Hematopoietic multipotent progenitor cell treated with erythropoietin and hydrocortisone succinate and interleukin-3 and kit ligand, for 6 days (in vitro differentiated cells): ENCODE measurements around the gene GSTO2.

Experiments used
- DNase-seq: peaks from one replicate; pipeline ENCODE4 v3.0.0-alpha.2; 2015

The GSTO2 gene

DNA sequence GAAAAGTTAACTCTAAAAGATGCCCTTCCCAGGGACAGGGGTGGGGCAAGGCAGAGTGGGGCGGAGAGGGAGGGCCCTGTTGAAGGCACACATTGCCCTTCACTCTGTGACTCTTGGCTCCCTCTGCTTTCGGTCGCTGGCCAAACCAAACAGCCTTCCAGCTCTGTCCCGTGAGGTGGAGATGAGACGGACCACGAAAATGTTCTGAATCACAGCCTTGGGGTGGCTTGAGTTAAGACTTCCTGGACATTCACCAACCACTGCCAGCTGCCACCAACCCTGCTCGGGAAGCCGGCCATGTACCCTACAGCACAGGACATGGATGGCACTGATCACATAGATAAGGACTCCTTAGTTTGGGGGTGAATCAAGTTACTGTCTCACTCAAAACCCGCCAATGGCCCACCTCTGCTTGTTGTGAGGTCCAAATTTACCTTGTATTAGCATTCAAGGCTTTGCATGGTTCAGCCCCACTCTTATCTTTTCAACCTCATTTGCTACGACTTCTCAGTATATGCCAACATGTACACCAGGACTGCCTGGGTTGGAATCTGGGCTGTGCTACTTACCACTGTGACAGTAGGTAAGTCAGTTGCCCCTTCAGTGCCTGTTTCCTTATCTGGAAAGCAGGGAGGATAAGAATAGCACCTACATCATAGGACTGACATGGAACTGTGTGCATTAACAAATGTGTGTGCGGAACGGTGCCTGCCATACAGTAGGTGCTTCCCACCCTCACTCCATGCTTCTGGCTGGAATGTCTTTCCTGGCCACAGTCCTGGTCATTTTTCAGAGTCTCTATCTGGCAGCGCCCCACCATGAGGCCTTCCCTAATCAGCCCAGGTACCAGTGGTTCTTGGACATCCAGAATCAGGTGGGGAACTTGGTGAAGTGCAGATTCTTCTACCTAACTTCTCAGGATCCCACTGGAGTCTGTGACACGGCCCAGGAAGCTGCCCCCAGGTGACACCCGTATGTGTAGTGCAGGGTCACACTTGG is 41.3 kb downstream of the GSTO2 start:
- DNase-seq: peak; percentile 42

DNA sequence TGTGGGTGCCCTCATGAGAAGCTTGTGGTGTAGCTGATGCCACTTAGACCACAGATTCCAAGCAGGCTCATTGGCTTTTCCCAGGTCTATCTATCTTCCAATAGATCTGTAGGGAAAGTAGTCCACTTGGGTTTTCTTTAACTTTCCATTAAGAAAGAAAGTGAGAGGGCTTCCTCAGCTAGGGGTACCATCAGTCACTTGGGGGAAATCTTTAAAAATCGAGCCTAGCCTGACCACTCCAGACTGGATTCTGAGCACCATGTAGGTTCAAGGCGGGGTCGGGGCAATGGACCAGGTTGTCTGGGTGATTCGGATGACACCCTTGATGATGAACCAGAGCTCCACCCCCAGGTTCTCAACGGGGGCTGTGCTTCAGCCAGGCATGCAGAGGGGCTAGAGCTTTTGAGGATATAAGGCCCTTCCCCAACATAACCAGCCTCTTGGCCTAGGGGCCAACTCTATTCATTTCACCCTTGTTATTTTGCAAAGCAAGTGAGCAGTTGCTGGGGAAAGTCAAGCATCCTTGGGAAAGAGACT is 42.3 kb downstream of the GSTO2 start:
- DNase-seq: no peak

DNA sequence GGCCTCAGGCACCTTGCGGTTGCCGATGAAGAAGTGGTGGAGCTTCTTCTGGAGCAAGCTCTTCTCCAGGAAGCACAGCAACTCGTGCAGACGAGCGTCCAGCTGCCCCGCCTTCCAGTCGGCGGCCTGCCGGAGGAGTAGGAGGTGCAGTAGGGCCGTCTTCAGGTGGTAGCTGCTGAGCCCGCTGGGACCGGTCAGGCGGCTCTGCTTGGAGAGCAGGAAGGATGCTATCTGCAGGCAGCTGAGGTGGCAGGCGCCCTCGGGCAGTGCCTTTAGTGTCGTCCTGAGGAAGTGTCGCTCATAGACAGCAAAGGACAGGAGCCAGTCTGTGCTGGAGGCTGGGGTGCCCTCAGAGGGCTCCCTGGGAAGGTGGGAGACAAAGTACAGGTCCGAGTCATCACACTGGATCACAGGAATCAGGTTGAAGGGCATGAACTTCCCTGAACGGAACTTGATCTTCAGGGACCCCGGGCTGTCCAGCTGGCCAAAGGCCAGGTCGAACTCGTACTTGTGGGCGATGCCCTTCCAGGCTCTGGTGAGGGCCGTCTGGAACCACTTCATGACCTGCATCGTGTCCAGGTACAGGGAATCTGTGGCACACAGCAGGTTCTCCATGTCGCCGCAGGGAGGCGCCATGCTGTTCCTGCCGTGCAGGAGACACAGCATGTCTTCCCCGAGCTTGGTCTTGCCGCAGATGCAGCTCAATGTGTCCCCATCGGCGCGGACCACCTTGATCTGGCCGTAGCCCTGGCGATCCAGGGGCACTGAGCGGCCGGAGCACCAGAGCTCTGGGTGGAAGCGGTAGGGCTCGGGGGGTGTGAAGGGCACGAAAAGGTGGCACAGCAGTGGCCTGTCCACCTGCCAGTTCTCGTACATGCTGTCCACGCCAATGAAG is 45.9 kb downstream of the GSTO2 start:
- no peak for DNase-seq

DNA sequence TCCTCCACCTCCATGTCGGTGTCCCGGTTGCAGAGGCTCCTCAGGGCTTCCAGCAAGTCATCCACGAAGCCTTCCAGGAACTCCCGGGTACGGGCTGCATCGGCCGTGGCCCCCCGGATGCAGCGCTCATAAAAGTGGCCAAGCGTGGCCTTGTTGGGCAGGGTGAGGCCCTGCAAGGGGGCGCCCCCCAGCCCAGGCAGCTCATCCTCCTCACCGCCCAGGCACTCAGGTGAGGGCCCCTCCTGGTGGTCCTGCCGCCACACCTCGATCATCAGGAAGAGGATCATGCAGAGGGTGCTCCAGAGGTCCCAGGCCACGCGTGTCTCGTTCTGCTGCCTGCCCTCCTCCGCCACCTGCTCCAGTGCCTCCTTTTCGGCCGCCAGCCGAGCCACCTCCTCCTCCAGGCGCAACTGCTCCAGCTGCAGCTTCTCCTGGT is 46.5 kb downstream of the GSTO2 start:
- no peak for DNase-seq

DNA sequence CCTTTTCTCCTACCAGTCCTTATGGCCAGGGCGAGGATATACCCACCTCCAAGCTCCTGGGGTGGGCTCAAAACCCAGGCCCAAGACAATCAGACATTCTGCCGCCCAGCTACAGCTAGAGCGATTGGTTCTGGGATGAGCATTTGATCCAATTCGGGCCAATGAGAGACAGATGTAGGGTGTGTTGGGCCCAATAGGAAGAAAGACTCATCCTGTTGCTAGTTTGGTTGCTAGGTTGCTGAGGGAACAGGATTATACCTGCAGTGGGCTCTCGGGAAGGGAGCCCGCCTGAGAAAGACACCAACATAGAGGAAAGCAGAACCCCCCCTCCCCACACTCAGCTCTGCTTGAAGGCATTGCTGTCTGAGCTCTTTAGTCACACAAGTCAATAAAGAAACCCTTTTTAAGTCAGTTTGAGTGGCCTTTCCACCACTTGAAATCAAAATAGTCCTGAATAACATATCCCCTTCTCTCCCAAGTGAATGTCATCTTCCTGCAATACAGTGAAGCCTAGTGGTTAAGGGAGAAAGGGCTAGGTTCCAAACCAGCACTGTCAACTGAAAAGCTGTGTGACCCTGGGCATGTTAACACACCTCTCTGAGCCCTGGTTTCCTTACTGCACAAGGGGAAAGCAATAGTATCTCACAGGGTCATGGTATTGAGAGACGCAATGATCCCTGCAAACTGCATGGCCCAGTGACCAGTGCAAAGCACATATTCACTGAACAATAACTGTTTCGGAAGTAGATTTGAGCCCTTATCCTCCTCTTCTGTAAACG is 47.5 kb downstream of the GSTO2 start:
- DNase-seq: no peak

DNA sequence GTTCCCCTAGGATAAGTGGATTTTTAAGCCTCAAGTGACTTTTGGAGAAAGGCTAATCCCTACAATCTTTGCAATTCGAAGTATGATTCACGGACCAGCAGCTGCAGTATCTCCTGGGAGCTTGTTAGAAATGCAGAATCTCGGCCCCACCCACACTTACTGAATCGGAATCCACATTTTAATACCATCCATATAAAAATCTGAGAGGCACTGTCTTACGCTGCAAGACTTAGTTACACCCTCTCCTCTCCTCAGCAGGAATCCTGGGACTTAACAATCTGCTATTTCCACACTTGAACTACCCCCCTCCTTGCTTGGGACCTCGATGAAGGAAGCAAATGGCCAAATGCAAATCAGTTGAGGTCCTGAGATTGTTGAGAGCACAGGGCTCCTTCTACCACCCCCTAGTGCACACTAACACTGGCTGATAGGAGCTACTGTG is 48.3 kb downstream of the GSTO2 start:
- DNase-seq: no peak

DNA sequence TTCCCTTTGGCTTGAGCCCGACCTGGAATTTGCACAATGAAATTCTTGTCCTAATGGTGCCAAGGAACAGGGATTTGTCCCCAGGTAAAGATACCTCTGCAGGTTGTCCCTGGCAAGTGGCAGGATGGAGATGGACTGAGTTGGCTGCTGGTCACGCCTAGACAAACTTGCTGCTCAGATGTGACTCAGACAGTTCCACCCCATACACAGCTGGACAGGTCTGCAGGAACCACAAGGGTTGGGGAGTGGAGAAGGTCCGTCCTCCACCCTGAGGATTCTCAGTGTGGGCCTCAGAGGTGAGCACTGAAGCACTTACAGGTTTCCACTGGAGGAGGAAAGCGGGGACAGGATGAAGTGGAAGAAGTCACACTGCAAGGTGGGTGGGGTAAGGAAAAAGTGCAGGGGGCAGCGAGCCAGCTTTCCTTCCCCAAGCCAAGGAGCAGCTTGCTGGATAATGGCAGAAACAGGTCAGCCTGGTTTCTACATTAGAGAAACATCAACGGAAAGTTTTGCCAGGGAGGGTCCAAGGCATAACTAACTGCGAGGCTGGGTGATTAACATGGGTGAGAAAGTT is 48.8 kb downstream of the GSTO2 start:
- no peak for DNase-seq

DNA sequence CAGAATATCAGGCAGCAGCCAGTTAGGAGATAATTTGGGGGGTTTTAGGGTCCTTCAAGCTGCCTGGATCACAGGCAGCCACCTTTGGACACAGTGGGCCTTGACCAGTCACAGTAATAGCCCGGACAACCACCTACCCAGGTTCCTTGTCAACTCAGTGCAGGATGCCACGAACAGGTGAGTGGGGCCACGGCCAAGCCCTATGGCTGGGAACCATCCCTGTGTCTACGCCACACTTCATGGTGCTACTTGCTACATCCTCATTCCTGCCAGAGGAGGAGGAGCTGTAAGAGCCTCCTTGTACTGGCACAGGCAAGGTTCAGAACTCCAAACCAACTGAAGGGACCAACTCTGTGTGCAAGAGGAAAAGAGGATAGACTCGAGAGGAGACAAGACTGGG is 49.3 kb downstream of the GSTO2 start:
- DNase-seq: no peak

DNA sequence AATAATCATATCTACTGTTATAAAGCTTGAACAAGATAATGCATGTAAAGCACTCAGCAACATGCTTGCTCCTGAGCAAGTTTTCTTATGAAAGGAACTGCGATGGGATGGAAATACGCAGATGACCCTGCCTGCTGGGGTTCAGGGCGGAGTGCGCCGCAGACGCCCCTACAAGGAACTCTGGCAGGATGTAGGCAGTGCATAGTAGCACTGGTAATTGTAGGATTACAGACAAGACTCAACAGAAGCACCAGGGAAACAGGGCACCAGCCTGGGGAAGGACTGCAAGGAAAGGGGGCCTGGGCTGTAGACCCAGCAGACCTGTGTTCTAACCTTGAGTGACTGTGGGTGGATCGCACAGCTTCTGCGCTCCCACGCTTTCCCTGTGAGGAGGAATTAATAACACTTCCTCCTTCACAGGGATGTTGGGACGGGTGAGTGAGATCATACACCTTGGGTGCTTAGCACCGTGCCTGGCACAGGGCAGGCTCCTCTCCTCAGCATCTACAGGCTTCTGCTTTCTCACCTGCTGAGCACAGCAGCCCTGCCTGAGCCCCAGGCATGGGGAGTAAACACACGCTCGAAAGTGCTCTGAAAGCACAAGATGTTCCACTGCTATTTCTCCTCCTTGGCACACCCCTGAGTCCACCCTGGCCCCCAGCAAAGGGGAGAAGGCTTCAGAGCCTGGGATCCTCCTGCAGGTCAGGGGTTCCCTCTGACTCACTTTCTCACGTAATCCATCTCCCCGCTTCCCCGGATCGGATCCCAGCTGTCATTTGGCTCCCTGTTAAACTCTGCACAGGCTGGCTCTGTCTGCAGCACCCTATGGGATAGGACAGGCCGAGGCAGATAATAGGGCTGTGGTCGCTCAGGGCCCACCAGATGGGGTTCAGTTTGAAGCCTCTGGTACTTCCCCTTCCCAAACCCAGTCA is 50.1 kb downstream of the GSTO2 start:
- DNase-seq: no peak

DNA sequence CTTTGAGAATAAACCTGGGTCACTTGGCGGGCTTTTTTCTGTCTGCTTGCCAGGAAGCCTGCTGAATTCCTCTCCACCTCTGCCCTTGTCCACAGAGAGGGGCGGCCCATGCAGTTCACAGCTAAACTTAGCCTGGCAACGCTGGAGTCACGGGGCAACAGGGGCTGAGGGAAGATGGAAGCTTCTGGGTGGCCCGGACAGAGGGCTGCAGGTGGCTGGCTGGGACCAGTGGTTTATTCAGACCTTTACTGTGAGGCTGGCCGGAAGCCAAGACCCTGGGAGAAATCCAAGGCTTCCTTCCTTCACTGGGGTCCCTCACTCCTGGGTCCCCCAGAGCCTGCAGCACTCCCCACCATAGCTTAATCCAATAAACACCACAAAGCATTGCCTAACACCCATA is 52.2 kb downstream of the GSTO2 start:
- DNase-seq: no peak

DNA sequence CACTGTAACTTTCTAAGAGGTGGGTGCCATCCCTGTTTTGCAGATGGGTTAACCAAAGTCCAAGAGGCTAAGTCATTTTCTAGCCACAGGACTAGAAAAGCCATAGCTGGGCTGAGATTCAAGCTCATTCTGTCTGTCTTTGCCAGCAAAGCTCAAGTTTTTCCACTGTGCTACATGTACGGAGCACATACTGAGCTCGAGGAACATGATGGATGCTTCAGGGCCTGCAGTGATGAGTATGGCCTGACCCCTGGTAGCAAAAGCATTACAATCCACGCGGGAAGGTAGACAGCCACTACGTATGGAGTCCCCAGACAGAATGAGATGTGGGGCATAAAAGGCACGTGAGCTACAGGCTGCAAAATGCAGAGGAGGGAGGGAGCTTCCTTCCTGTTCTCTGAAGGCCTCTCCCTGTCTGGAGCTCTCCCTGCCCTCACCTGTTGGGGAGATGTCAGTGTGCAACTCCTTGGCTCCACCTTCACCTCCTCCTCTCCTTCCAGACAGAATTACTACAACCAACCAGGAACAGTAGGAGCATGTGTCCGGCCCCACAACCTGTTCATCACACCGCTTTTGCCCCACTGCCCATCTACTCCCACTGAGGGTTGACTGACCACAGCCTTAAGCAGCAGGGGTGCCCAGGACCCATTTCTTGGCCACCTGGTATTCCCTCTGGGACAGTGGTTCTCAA is 52.9 kb downstream of the GSTO2 start:
- DNase-seq: no peak

DNA sequence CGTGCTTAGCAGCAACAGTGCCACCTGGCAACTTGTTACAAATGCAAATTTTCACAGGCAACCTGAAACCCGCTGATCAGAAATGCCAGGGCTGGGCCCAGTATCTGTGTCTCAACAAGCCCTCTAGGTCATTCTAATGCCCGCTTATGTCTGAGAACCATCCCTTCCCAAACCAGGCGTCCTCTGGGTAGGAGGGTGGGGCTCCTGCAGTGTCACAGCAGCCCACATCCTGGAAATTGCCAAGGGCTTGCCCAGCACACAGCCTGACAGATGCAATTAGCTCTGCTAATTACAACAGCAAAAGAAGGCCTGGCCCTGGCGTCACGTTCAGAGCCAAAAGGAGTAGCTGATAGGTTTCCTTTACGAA is 53.4 kb downstream of the GSTO2 start:
- no peak for DNase-seq

DNA sequence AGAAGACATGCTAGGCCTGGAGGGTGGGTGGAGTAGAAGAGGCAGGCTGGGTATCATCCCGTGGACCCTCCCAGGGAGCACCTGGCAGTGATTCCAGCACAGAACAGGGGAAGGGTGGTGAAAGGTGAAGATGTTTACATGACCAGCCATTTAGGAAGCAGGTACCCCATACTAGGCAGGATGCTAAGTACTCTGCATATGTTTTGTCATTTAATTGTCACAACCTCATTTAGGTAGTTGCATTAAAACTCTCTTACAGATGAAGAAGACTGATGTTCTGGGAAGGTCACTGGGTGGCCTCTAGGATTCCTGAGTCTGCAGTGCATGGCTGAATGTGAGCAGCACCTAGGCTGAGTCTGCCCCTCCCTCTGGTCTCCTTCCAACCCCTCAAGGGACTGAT is 54.1 kb downstream of the GSTO2 start:
- no peak for DNase-seq

DNA sequence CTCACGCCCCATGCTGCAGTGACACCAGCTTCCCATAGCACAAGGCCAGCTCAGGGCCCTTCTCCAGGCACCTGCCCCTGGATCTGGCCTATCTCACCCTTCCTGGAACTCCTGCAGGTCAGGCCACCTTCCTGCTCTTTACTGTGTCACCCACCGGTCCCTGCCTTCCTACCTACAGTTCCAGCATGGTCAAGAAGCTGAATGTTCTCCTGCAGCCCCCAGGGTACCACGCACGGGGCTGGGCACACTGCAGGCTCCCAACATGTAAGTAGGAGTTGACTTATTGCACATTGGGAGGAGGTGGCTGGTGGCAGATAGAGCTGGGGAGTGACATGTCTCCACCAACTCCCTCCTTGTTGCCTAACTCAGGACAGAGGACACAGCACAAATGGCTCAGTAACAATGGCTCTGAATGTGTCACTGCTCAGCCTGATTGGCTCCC is 54.8 kb downstream of the GSTO2 start:
- DNase-seq: no peak

DNA sequence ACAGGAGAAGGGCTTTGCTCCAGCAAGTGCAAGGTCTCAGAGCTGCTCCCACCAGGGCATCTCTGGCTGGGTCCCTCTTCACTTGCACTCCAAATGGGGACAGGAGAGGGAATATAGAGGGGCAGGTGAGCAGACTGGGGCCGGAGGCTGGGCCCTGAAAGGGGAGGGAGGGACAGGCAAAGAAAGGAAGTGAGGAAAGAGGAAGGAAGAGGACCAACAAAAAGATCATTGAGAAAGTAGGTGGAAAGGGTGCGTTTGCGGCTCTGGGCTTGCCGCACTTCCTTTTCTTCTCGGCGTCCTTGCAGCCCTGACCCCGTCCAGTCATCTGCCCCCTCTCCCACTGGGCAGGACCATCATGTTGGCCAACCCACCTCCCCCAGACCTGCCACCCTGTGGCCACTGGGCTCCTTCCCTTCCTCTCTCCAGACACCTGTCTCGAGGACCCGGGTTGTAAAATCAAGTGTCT is 55.3 kb downstream of the GSTO2 start:
- DNase-seq: peak; percentile 57

DNA sequence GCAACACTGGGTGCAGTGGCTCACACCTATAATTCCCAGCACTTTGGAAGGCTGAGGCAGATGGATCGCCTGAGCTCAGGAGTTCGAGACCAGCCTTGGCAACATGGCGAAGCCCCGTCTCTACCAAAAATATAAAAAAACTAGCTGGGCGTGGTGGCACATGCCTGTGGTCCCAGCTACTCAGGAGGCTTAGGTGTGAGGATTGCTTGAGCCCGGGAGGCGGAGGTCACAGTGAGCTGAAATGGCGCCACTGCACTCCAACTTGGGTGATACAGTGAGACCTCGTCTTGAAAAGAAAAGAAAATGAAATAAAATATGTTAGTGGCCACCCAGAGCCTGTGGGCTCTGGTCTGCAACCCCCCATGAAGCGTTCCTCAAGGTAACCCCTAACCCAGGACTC is 55.9 kb downstream of the GSTO2 start:
- no peak for DNase-seq

DNA sequence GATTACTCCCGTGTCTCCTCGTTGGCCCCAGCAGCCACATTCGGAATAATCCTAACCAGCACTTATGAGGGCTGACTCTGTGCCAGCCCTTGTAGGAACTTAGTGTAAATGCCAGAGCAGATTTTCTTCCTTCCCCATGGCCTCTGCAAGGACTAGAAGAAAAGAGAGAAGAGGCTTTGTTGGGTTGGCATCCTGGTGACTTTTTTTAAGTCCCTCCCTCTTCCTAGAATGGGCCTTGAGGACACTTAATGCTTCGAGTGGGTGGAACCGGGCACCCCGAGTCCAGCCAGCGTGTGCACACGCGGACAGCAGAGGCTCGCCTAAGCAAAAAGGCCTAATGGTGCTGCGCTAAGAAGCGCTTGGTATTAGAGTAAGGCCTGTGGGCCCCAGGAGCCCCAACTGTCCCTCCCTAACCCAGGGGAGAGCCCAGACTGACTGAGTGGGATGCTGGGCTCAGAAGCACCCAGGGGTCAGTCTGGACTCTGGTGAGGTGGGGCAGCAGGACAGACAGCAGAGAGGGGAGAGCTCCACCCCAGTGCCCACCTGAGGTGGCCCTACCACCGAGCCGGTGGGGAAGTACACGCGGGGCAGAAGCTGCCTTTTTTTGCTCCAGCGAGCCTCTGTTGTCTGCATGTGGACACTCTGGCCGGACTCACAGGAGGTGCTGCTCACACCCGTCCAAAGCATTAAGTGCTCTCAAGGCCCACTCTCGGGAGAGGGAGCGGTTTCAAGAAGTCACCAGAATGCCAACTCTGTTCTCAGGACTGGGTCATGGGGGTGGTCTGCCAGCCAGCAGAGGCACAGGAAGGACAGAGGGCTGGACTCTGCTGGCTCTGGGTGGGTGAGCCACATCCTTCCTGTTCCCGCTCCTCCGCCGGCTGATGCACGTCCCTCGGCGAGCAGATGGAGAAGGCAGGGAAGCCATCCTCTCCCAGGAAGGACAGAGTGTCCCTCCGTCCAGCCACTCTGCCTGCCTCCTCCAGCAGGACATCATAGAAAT is 56.8 kb downstream of the GSTO2 start:
- DNase-seq: no peak

DNA sequence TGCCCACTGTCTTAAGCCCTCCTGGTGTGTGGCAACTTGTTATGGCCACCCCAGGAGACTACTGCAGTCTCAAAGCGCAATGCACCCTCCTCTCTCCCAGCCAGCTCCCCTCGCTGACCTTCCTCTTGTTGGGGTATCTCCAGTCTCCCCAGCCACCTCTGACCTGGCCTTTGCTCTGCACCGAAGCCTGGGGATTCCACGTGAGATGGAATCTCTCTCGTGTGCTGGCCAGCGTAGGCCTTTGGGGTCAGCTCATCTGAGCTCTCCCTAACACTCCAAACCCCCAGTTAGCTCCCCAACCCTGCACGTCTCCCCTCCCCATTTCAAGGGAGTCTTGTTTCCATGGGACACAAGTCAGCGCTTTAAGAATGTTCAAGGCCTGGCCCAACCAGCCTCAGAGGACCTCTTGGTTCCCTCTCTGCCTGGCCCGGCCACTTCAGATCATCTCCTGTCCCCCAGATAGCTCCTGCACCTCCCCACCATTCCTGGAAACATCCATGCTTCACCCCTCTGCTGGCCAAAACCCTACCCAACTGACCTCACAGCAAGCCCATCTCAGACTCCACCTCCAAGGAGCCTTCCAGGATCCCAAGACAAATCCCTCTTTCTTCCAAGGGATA is 58.1 kb downstream of the GSTO2 start:
- no peak for DNase-seq
